ENCODE results near the gene HIVEP3. TPM values are rescaled to one million over a fixed set of nuclear protein-coding genes. Genes with fewer than 3 reads are reported as not detected.

The HIVEP3 gene
- total and polyA plus RNA-seq, 4 experiments from 2014 or later, result 8.2 to 12.8 (median 10.8) TPM

DNA sequence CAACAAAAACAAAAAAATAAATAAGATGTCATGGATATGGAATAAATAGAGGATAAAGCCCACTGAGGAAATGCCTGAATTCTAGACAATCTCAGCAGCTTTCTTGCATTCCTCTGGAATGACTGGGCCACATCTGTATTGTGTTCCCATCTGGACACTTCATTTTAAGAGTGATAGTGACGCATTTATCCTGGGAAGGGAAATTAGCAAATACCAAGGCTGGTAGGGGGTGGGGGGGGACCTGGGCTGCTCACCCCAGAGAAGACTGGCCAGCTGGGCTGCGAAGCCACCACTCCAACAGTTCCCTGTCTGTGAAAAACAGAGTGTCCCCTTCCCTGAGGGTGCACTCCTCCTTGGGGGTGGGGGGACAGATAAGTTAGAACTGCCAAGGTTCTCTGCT is 106.3 kb downstream of the HIVEP3 start:
- Mint-ChIP-seq H3K36me3 (no peaks in the 10 kb centered on the region), H3K27me3 (no peaks in the 10 kb centered on the region), H3K4me3 (peak overlapping the region in 1 of 8 donors; percentile 12), H3K27ac (peak overlapping the region in 2 of 7 donors; percentile 30 to 53), H3K4me1 (peaks cover 24 to 50% (median 26%) of the 10 kb centered on the region in 4 donors), H3K9me3 (no peaks in the 10 kb centered on the region)
- H3K27ac ChIP-seq (ENCODE audit: low read depth, low read length), result no peak overlapping the region
- intact Hi-C loops (cut with micrococcal nuclease), result loop anchor here (5.0 kb wide), 2 partner anchors 80 to 140 kb away; no protein-coding TSS in a partner anchor
- no peaks in the 10 kb centered on the region for H3K9me3 ChIP-seq (ENCODE audit: control insufficient read depth in 1 of 2, low read length in 2 of 2)
- DNase-seq, result no peak
- H3K36me3 ChIP-seq (ENCODE audit: insufficient read depth, low read length), result no peaks in the 10 kb centered on the region
- H3K27me3 ChIP-seq (ENCODE audit: insufficient read depth, low read length), result no peaks in the 10 kb centered on the region
- CTCF ChIA-PET (ENCODE audit: partially characterized antibody), result interaction anchor here (0.7 to 2.2 kb wide), 14 partner anchors 15 to 361 kb away, joined by 3 to 21 read pairs (median 4); no protein-coding TSS in a partner anchor
- peaks cover 21% of the 10 kb centered on the region for H3K4me1 ChIP-seq (ENCODE audit: insufficient read depth, low read length)
- no peak overlapping the region for H3K4me3 ChIP-seq (ENCODE audit: low read length in 2 of 2)
- POLR2A ChIA-PET (ENCODE audit: partially characterized antibody), result interaction anchor here (1.0 to 1.6 kb wide), 4 partner anchors 79 to 184 kb away, joined by 3 to 5 read pairs (median 4); no protein-coding TSS in a partner anchor

DNA sequence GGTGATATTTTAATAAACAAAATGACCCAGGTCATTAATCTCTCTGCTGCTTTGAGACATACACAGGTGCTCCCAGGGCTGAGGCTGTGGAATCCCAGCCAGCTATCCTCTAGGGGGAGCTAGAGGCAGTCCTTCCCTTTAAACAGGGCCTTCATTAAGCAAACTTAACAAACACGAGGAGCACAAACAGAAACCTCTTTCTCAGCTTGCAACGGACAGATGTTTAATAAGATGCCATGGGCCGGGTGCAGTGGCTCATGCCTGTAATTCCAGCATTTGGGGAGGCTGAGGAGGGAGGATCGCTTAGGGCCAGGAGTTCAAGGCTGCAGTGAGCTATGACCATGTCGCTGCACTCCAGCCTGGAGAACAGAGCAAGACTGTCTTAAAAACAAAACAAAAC is 106.7 kb downstream of the HIVEP3 start:
- H3K27ac ChIP-seq (ENCODE audit: low read depth, low read length), result no peak overlapping the region
- Mint-ChIP-seq H3K27me3 (no peaks in the 10 kb centered on the region), H3K9me3 (no peaks in the 10 kb centered on the region), H3K27ac (peak overlapping the region in 4 of 7 donors; percentile 5 to 32 (median 20)), H3K4me1 (peaks cover 27 to 51% (median 30%) of the 10 kb centered on the region in 4 donors), H3K4me3 (peak overlapping the region in 6 of 8 donors; percentile 12 to 51 (median 39)), H3K36me3 (no peaks in the 10 kb centered on the region)
- CTCF ChIA-PET (ENCODE audit: partially characterized antibody), result interaction anchor here (0.7 to 2.2 kb wide), 17 partner anchors 15 to 362 kb away, joined by 3 to 21 read pairs (median 4); no protein-coding TSS in a partner anchor
- H3K4me1 ChIP-seq (ENCODE audit: insufficient read depth, low read length), result peaks cover 25% of the 10 kb centered on the region
- DNase-seq, result peak; percentile 49 to 64 (median 60)
- no peaks in the 10 kb centered on the region for H3K27me3 ChIP-seq (ENCODE audit: insufficient read depth, low read length)
- H3K4me3 ChIP-seq (ENCODE audit: low read length in 2 of 2), result no peak overlapping the region
- no peaks in the 10 kb centered on the region for H3K9me3 ChIP-seq (ENCODE audit: control insufficient read depth in 1 of 2, low read length in 2 of 2)
- intact Hi-C loops (cut with micrococcal nuclease), result loop anchor here (5.0 kb wide), 2 partner anchors 80 to 140 kb away; no protein-coding TSS in a partner anchor
- POLR2A ChIA-PET (ENCODE audit: partially characterized antibody), result interaction anchor here (0.6 to 1.7 kb wide), 6 partner anchors 10 to 184 kb away, joined by 3 to 6 read pairs (median 4); no protein-coding TSS in a partner anchor
- H3K36me3 ChIP-seq (ENCODE audit: insufficient read depth, low read length), result no peaks in the 10 kb centered on the region

DNA sequence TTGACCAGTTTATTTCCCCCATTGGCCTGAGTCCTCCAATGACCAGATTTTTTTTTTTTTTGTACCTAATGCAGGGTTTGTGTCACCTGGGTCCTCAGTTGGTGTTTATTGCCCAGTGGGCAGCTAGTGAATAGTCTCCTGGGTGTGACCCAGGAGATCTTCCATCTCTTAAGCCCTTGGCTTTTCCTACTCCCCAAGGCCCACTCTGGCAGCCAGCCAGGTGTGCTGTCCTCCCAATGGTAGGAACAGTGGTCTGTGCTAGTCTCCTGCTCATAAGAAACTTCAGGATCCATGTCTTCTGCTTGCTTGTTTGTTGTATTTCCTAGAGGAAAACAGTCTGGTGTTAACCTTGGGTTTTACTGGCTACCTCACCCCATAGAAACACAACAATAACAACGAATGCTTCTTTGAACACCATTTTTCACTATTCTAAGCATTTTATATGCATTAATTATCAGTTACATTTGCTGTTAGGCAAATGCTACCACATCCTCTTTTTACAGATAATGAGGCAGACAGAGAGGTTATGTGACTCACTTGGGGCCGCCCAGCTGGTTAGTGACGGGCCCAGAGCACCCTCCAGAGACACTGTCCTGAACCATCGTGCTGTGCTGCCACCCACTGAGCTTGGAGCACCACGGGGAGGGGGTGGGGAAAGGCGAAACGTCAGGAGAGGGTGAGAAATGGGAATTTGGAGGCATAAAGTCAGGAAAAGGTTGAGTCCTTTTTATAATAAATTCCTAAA is 107.5 kb downstream of the HIVEP3 start:
- H3K27ac Mint-ChIP-seq, result peak overlapping the region in 6 of 7 donors; percentile 17 to 74 (median 70)
- POLR2A ChIA-PET (ENCODE audit: partially characterized antibody), result interaction anchor here (0.6 to 1.7 kb wide), 7 partner anchors 9 to 185 kb away, joined by 3 to 6 read pairs (median 4); no protein-coding TSS in a partner anchor
- peaks cover 33% of the 10 kb centered on the region for H3K4me1 ChIP-seq (ENCODE audit: insufficient read depth, low read length)

DNA sequence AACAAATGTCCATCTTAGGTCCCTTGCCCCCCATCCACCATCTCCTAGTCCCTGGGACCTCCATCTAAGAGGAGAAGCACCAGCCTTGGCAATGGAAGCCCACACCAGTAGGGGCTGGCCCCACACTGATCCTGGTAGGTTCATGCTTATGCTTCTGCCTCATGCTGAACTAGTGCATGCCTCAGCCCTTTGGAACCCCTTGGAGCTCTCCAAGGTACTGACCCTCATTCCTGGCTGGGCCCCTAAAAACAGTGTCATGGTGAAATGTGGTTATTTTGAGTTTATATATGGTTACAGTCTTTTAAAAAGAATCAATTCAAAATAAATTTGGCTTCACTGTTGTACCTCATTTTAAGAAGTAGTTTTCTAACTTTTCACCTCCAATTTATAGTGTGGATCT is 108.3 kb downstream of the HIVEP3 start:
- Histone ChIP-seq H3K27me3 (ENCODE audit: insufficient read depth, low read length) (no peaks in the 10 kb centered on the region), H3K9me3 (ENCODE audit: control insufficient read depth in 1 of 2, low read length in 2 of 2) (no peaks in the 10 kb centered on the region), H3K27ac (ENCODE audit: low read depth, low read length) (no peak overlapping the region), H3K4me1 (ENCODE audit: insufficient read depth, low read length) (peaks cover 41% of the 10 kb centered on the region), H3K36me3 (ENCODE audit: insufficient read depth, low read length) (no peaks in the 10 kb centered on the region), H3K4me3 (ENCODE audit: low read length in 2 of 2) (no peak overlapping the region)
- peaks cover 41 to 62% (median 45%) of the 10 kb centered on the region in 4 donors for H3K4me1 Mint-ChIP-seq
- POLR2A ChIA-PET (ENCODE audit: partially characterized antibody), result interaction anchor here (1.1 to 1.7 kb wide), 2 partner anchors 8 to 106 kb away, joined by 4 to 6 read pairs; no protein-coding TSS in a partner anchor
- CTCF ChIA-PET (ENCODE audit: partially characterized antibody), result interaction anchor here (1.3 to 2.2 kb wide), 3 partner anchors 59 to 363 kb away, joined by 3 to 21 read pairs (median 4); no protein-coding TSS in a partner anchor
- no peak overlapping the region for H3K27ac Mint-ChIP-seq
- intact Hi-C loops (cut with micrococcal nuclease), result loop anchor here (2.0 to 5.0 kb wide), 3 partner anchors 60 to 138 kb away; no protein-coding TSS in a partner anchor
- no peak overlapping the region for H3K4me3 Mint-ChIP-seq
- H3K36me3 Mint-ChIP-seq, result no peaks in the 10 kb centered on the region
- no peaks in the 10 kb centered on the region for H3K27me3 Mint-ChIP-seq
- no peaks in the 10 kb centered on the region for H3K9me3 Mint-ChIP-seq
- DNase-seq, result peak; percentile 34 to 46 (median 39)

More for the DNA sequence above, 107.5 kb downstream of the HIVEP3 start:
- H3K9me3 ChIP-seq (ENCODE audit: control insufficient read depth in 1 of 2, low read length in 2 of 2), result no peaks in the 10 kb centered on the region
- H3K4me3 Mint-ChIP-seq, result peak overlapping the region in 4 of 8 donors; percentile 14 to 60 (median 23)
- intact Hi-C loops (cut with micrococcal nuclease), result loop anchor here (2.0 to 5.0 kb wide), 3 partner anchors 60 to 139 kb away; no protein-coding TSS in a partner anchor
- CTCF ChIA-PET (ENCODE audit: partially characterized antibody), result interaction anchor here (1.0 to 2.2 kb wide), 14 partner anchors 20 to 362 kb away, joined by 3 to 21 read pairs (median 4); no protein-coding TSS in a partner anchor
- no peaks in the 10 kb centered on the region for H3K27me3 ChIP-seq (ENCODE audit: insufficient read depth, low read length)
- H3K4me1 Mint-ChIP-seq, result peaks cover 35 to 54% (median 37%) of the 10 kb centered on the region in 4 donors
- no peaks in the 10 kb centered on the region for H3K36me3 Mint-ChIP-seq
- H3K9me3 Mint-ChIP-seq, result no peaks in the 10 kb centered on the region
- H3K4me3 ChIP-seq (ENCODE audit: low read length in 2 of 2), result no peak overlapping the region
- no peak overlapping the region for H3K27ac ChIP-seq (ENCODE audit: low read depth, low read length)
- no peaks in the 10 kb centered on the region for H3K36me3 ChIP-seq (ENCODE audit: insufficient read depth, low read length)
- H3K27me3 Mint-ChIP-seq, result no peaks in the 10 kb centered on the region
- DNase-seq, result peak in 2 of 5 donors; percentile 19 to 56

DNA sequence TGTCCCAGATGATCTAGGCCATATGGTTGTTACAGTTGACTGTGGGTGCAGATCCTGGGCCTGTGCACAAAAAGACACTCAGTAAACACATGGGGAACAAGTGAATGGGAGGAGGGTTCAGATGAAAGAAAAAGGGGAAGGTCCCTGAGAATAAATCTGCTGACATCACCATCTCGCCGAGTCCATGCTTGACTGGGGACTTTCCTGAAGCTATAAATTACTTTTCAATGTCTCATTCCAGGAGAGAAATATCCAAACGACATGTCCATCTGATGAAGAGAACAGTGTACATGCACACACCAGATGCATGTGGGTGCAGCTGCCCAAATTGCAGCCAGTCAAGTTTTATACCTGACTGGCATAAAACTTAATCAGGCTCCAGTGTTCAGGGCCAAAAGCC is 109.0 kb downstream of the HIVEP3 start:
- H3K4me3 Mint-ChIP-seq, result no peak overlapping the region
- POLR2A ChIA-PET (ENCODE audit: partially characterized antibody), result interaction anchor here (1.1 kb wide), 1 partner anchor 106 kb away, joined by 4 read pairs; no protein-coding TSS in a partner anchor
- Histone ChIP-seq H3K4me1 (ENCODE audit: insufficient read depth, low read length) (peaks cover 49% of the 10 kb centered on the region), H3K4me3 (ENCODE audit: low read length in 2 of 2) (no peak overlapping the region), H3K27ac (ENCODE audit: low read depth, low read length) (no peak overlapping the region), H3K9me3 (ENCODE audit: control insufficient read depth in 1 of 2, low read length in 2 of 2) (no peaks in the 10 kb centered on the region), H3K27me3 (ENCODE audit: insufficient read depth, low read length) (no peaks in the 10 kb centered on the region), H3K36me3 (ENCODE audit: insufficient read depth, low read length) (no peaks in the 10 kb centered on the region)
- no peaks in the 10 kb centered on the region for H3K36me3 Mint-ChIP-seq
- no peaks in the 10 kb centered on the region for H3K9me3 Mint-ChIP-seq
- no peak overlapping the region for H3K27ac Mint-ChIP-seq
- peaks cover 47 to 69% (median 50%) of the 10 kb centered on the region in 4 donors for H3K4me1 Mint-ChIP-seq
- no peak for DNase-seq
- CTCF ChIA-PET (ENCODE audit: partially characterized antibody), result interaction anchor here (1.3 to 1.5 kb wide), 2 partner anchors 58 to 364 kb away, joined by 3 to 4 read pairs; no protein-coding TSS in a partner anchor
- no peaks in the 10 kb centered on the region for H3K27me3 Mint-ChIP-seq
- intact Hi-C loops (cut with micrococcal nuclease), result loop anchor here (2.0 to 5.0 kb wide), 3 partner anchors 59 to 137 kb away; no protein-coding TSS in a partner anchor

GRCh38 chr1:41807390-41807789 is 111.3 kb downstream of the HIVEP3 start:
- peak overlapping the region in 1 of 2 donors; percentile 20 for H3K4me3 ChIP-seq (ENCODE audit: low read length in 2 of 2)
- no peaks in the 10 kb centered on the region for H3K9me3 Mint-ChIP-seq
- DNase-seq, result no peak
- H3K36me3 ChIP-seq (ENCODE audit: insufficient read depth, low read length), result no peaks in the 10 kb centered on the region
- H3K9me3 ChIP-seq (ENCODE audit: control insufficient read depth in 1 of 2, low read length in 2 of 2), result no peaks in the 10 kb centered on the region
- peak overlapping the region; percentile 74 to 97 (median 90) for H3K27ac Mint-ChIP-seq
- CTCF ChIA-PET (ENCODE audit: partially characterized antibody), result interaction anchor here (1.3 to 1.5 kb wide), 2 partner anchors 15 to 234 kb away, joined by 3 read pairs; no protein-coding TSS in a partner anchor
- no peaks in the 10 kb centered on the region for H3K27me3 ChIP-seq (ENCODE audit: insufficient read depth, low read length)
- POLR2A ChIA-PET (ENCODE audit: partially characterized antibody), result interaction anchor here (1.7 to 6.3 kb wide), 3 partner anchors 15 to 112 kb away, joined by 4 to 35 read pairs (median 14); partner anchors contain the start of gene HIVEP3
- peak overlapping the region in 5 of 8 donors; percentile 76 to 86 (median 84) for H3K4me3 Mint-ChIP-seq
- intact Hi-C loops (cut with micrococcal nuclease), result no loop called here
- H3K4me1 Mint-ChIP-seq, result peaks cover 68 to 92% (median 73%) of the 10 kb centered on the region in 4 donors
- H3K4me1 ChIP-seq (ENCODE audit: insufficient read depth, low read length), result peaks cover 72% of the 10 kb centered on the region
- H3K27ac ChIP-seq (ENCODE audit: low read depth, low read length), result no peak overlapping the region
- H3K27me3 Mint-ChIP-seq, result no peaks in the 10 kb centered on the region
- no peaks in the 10 kb centered on the region for H3K36me3 Mint-ChIP-seq
